HG03066 (cell line): ENCODE measurements around the gene CCNB2.
"Not testable (repeated sequence)": the region's sequence is repeated elsewhere in the genome, so short reads cannot be mapped to it uniquely, and the experiment has no call there.

ENCODE experiments used
- ATAC-seq: cut with Tn5 transposase; IDR thresholded peaks from one replicate; pipeline ENCODE4 v1.9.1; 2021; ENCODE audit warnings: low read depth; ENCODE audit not compliant: unreplicated experiment

The CCNB2 gene

GRCh38 chr15:59104912-59105732, at the start of gene CCNB2:
Gene CCNB2 (plus strand): TSS chr15:59105146. CDS start chr15:59105269, 123 bp downstream.
- ATAC-seq, result peak; percentile 99

- ATAC-seq, result no peak
Observed at GRCh38 chr15:59059076-59059597, 45.8 kb upstream of the CCNB2 start.

DNA sequence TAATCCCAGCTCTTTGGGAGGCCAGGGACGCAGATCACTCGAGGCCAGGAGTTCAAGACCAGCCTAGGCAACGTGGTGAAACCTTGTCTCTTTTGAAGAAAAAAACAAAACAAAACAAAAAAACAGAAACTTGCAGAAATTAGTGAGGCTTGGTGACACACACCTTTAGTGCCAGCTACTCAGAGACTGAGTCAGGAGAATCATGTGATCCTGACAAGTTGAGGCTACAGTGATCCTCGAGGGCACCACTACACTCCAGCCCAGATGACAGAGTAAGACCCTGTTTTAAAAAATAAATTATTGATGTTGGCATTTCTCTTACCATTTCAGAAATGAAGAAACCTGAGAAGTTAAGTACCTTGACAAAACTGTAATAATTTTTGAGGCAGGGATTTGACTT, 44.6 kb upstream of the CCNB2 start:
- no peak for ATAC-seq

DNA sequence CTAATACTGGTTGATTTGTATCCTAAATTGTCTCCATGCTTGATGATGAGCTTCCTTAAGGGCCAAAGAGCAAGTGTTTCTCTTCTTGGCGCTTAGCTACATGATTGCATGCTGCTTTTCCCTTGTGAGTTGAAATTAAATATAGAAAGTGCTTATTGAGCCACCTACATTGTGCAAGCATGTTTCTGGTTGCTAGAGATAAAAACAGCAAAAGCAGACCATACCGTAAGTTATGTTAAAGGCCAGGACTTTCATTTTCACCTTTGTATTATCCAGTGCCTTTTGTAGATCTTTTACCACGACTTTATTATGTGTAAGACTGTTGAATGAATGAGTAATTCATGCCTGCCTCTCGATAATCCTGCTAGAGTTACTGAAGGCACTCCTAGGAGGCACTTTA, 41.9 kb upstream of the CCNB2 start:
- no peak for ATAC-seq

GRCh38 chr15:59069430-59069829, 35.5 kb upstream of the CCNB2 start:
- no peak for ATAC-seq

DNA sequence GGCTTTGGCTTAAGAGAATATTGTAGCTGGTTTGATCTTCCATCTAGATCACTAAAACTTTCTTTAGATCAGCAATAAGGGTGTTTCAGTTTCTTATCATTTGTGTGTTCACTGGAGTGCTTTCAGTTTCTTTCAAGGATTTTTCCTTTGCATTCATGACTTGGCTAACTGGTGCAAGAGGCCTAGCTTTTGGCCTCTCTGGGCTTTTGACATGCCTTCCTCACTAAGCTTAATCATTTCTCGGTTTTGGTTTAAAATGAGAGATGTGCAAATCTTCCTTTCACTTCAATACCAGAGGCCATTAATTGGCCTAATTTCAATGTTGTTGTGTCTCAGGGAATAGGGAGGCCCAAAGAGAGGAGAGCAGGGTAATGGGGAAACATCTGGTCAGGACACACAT, 30.3 kb upstream of the CCNB2 start:
- ATAC-seq, result no peak

DNA sequence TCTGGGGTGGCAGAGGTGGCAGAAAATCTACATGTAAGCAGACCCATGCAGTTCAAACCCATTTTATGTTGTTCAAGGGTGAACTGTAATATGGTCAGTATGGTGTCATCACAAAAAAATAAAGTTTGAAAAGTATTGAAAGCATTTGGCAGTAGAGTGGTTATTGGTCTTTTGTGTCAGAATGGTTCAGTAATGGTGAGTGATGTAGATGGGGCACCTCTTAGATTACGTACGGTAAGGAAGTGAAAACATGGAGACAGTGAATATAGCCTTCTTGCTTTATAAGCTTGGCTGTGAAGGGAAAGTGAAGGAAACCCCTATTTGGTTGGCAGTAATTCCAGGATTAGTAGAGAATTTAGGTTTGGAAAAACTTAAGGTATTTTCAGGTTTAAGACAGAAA, 17.2 kb upstream of the CCNB2 start:
- no peak for ATAC-seq

- no peak for ATAC-seq
Observed at GRCh38 chr15:59094077-59094476, 10.9 kb upstream of the CCNB2 start.

DNA sequence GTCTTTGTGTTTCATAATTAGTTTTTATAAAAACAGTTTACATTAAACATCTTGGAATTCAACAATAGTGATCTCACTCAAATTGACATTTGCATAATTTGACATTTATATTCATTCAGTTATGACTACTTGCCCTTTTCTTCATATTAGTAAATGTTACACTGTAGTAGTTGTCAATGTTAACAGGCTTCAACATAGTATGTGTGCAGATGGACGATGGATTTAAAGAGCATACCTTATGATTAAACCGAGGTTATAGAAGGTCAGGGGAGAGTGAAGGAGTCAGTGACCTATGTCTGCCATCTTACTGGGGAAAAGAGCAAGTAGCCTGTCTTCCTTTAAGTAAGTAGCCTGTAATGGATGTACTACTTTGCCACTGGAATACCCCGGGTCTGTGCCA, 8.5 kb upstream of the CCNB2 start:
- ATAC-seq, result no peak

DNA sequence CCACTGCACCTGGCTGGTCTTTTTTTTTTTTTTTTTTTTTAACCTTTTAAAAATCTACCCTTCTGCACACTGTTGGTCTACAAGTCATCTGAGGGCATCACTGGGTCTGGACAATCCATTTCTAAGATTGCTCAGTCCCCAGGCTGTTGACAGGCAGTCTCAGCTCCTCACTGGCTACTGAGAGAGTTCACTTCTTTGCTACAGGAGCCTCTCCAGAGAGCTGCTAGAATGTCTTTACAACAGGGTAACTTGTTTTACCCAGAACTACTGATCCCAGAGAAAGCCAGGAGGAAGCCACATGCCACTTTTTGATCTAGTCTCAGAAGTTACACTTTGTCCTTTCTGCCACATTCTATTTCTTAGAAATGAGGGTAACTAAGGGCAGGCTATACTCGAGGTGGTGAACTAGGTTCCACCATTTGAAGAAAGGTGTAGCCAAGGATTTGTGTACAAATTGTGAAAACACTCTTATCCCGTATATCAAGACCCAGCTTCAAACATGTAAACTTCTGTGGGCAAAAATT, 5.7 kb upstream of the CCNB2 start:
- no peak for ATAC-seq

DNA sequence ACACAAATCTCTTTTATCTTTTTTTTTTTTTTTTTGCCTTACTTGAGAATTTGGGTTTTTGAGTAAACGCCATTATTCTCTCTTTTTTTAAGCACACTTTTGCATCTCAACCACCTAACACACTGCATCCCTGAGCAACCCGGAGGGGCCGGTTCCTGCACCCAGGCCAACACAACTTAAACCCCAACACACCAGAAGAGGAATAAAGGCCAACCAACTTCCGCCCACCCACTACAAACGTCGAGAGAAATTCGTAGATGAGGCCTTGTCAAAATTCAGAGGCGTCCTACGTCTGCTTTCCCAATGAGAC, 389 bp upstream of the CCNB2 start:
- no peak for ATAC-seq

- no peak for ATAC-seq
Observed at GRCh38 chr15:59105854-59106253, 908 bp downstream of the CCNB2 start.

DNA sequence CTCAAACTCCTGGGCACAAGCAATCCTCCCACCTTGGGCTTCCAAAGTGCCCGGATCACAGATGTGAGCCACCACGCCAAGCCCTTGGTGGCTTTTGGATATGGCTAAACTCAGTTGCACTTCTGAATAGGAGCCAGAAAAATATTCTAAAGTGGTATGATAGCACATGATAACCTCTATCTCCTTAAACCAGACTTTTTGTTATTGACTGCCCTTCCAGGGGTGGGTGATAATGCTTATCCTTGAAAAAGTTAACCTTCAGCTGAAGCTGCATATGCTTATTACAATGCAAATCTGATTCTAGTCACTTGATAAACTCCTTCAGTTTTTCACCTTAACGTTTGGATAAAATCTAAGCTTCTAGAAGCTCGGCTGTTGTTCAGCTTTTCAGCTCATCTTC, 6.3 kb downstream of the CCNB2 start:
- no peak for ATAC-seq

DNA sequence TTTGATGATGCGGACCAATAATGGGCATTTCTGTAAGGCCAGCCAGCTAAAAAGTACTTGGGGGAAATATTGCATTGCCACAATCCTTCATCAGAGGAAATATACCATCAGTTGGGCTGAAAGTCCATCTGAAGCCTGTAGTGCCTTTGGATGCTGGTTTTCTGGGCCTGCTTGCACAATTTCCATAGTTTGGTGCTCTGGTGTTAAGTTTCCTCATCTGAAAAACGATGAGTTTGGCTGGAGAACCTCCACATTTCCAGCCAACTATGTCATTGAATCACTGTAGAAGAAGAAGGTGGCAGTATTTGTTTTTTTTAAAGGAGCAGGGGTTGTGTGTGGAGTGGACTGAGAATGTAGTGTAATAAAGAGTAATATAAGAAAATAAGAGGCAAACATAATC, 10.1 kb downstream of the CCNB2 start:
- no peak for ATAC-seq

- no peak for ATAC-seq
Observed at GRCh38 chr15:59116141-59116540, 11.2 kb downstream of the CCNB2 start.

DNA sequence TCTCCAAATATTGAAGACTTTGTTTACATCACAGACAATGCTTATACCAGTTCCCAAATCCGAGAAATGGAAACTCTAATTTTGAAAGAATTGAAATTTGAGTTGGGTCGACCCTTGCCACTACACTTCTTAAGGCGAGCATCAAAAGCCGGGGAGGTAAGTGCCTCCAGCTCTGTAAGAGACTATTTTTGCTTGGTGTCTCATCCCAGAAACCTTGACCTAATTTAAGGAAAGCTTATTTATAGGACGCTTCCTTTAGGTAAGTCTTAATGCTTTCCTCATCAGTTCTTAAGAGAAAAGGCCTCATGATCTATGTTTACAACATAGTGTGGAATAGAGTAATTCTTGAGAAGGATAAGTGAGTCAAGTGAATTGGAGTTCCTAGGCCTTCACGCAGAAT, 11.8 kb downstream of the CCNB2 start:
- ATAC-seq, result no peak

- ATAC-seq, result no peak
Observed at GRCh38 chr15:59119625-59120024, 14.7 kb downstream of the CCNB2 start.

- no peak for ATAC-seq
Observed at GRCh38 chr15:59120937-59121336, 16.0 kb downstream of the CCNB2 start.

DNA sequence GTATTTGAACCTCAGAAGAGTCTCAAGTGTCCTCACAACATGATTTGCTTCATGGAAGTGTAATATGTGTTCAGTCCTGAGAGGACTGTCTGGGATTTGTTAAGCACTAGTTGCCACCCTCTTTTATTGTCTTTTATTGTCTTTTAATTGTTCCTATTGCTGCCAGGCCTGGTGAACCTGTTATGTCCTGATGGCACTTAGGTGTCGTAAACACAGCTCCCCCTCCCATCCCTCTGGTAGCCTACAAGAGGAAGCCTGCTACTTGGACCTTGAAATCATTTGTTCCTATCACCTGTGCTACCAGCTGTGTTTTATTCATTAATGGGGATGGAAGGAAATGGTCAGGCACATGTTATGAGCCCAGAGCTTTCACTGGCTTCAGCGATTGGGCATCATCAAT, 19.3 kb downstream of the CCNB2 start:
- no peak for ATAC-seq

- not testable (repeated sequence) for ATAC-seq
Observed at GRCh38 chr15:59125683-59126082, 20.7 kb downstream of the CCNB2 start.

DNA sequence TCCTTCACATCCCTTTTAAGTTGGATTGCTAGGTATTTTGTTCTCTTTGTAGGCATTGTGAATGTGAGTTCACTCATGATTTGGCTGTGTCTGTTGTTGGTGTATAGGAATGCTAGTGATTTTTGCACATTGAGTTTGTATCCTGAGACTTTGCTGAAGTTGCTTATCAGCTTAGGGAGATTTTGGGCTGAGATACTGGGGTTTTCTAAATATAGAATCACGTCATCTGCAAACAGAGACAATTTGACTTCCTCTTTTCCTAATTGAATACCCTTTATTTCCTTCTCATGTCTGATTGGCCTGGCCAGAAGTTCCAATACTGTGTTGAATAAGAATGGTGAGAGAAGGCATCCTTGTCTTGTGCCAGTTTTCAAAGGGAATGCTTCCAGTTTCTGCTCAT, 22.3 kb downstream of the CCNB2 start:
- ATAC-seq, result not testable (repeated sequence)

DNA sequence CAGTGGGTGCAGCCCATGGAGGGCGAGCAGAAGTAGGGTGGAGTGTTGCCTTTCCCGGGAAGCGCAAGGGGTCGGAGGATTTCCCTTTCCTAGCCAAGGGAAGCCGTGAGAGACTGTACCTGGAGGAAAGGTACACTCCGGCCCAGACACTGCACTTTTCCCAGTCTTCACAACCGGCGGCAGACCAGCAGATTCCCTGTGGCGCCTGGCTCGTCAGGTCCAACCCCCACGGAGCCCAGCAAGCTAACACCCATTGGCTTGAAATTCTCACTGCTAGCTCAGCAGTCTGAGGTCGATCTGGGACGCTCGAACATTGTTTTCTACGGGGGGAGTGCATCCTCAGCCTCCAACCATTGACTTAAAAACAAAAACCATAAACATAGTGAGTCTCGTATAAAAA, 26.5 kb downstream of the CCNB2 start:
- no peak for ATAC-seq
